Measurements from ENCODE around the gene IGSF3. TPM values are rescaled to one million over a fixed set of nuclear protein-coding genes. Genes with fewer than 3 reads are reported as not detected.
A peak's percentile ranks its signal among the peaks of the same experiment; 100 is the strongest.

IGSF3 gene
- total RNA-seq, 4 donors from 2014 or later = 1.2 to 3.9 (median 3.2) TPM

- no peak for DNase-seq (ENCODE audit: low spot score in 2 of 2)
- no peak overlapping the region for H3K27ac ChIP-seq
- no peaks in the 10 kb centered on the region for H3K27me3 ChIP-seq
- no peaks in the 10 kb centered on the region for H3K36me3 ChIP-seq
- no peaks in the 10 kb centered on the region for H3K4me1 ChIP-seq
- H3K4me3 ChIP-seq = no peak overlapping the region
- TF ChIP-seq EP300 (IDR thresholded peaks at IDR 0.05) (no peak), CTCF (IDR thresholded peaks at IDR 0.05) (no peak), POLR2A (IDR thresholded peaks at IDR 0.05) (no peak)
- no peaks in the 10 kb centered on the region for H3K9me3 ChIP-seq
- 82 to 85% methylated on average over 2 of the region's 2 CpGs for WGBS, 2 donors
These were observed 38.6 kb upstream of the IGSF3 start for GRCh38 chr1:116706123-116706522.

- WGBS, 2 donors = 69 to 76% methylated on average over 3 of the region's 3 CpGs
These were observed 36.7 kb upstream of the IGSF3 start for GRCh38 chr1:116704278-116704677.

DNA sequence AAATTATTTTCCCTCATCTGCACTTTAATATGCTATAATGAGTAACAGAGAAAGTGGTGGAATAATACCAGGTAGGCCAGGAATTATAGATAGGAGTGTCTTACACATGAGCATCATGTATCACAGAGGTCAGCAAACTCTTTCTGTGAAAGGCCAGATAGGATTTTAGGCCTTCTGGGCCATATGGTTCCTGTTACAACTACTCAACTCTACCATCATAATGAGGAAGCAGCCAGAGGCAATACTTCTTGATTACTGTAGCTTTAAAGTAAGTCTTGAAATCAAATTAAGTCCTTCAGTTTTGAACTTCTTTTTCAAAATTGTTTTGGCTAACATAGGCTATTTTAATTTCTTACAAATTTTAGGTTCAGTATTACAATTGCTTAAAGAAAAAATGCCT lies 32.1 kb upstream of the IGSF3 start:
- DNase-seq (ENCODE audit: low spot score in 2 of 2) = no peak
- Histone ChIP-seq H3K27ac (no peak overlapping the region), H3K9me3 (no peaks in the 10 kb centered on the region), H3K27me3 (no peaks in the 10 kb centered on the region), H3K36me3 (no peaks in the 10 kb centered on the region), H3K4me3 (no peak overlapping the region), H3K4me1 (no peaks in the 10 kb centered on the region)
- no peak for TF ChIP-seq CTCF (IDR thresholded peaks at IDR 0.05)
- no peak for TF ChIP-seq EP300 (IDR thresholded peaks at IDR 0.05)
- no peak for TF ChIP-seq POLR2A (IDR thresholded peaks at IDR 0.05)

More at GRCh38 chr1:116704278-116704677, 36.7 kb upstream of the IGSF3 start:
- TF ChIP-seq EP300 (IDR thresholded peaks at IDR 0.05) (no peak), CTCF (IDR thresholded peaks at IDR 0.05) (no peak), POLR2A (IDR thresholded peaks at IDR 0.05) (no peak)
- no peak for DNase-seq (ENCODE audit: low spot score in 2 of 2)
- no peaks in the 10 kb centered on the region for H3K4me1 ChIP-seq
- H3K27ac ChIP-seq = no peak overlapping the region
- H3K36me3 ChIP-seq = no peaks in the 10 kb centered on the region
- no peak overlapping the region for H3K4me3 ChIP-seq
- H3K27me3 ChIP-seq = no peaks in the 10 kb centered on the region
- H3K9me3 ChIP-seq = no peaks in the 10 kb centered on the region

- DNase-seq (ENCODE audit: low spot score in 2 of 2) = no peak
- Histone ChIP-seq H3K4me3 (no peak overlapping the region), H3K27ac (no peak overlapping the region), H3K27me3 (no peaks in the 10 kb centered on the region), H3K36me3 (no peaks in the 10 kb centered on the region), H3K9me3 (no peaks in the 10 kb centered on the region), H3K4me1 (no peaks in the 10 kb centered on the region)
- TF ChIP-seq CTCF (IDR thresholded peaks at IDR 0.05) = no peak
- no peak for TF ChIP-seq EP300 (IDR thresholded peaks at IDR 0.05)
- TF ChIP-seq POLR2A (IDR thresholded peaks at IDR 0.05) = no peak
- 84% methylated on average over 2 of the region's 2 CpGs for WGBS, 2 donors
These were observed 30.7 kb upstream of the IGSF3 start for GRCh38 chr1:116698244-116698595.

DNA sequence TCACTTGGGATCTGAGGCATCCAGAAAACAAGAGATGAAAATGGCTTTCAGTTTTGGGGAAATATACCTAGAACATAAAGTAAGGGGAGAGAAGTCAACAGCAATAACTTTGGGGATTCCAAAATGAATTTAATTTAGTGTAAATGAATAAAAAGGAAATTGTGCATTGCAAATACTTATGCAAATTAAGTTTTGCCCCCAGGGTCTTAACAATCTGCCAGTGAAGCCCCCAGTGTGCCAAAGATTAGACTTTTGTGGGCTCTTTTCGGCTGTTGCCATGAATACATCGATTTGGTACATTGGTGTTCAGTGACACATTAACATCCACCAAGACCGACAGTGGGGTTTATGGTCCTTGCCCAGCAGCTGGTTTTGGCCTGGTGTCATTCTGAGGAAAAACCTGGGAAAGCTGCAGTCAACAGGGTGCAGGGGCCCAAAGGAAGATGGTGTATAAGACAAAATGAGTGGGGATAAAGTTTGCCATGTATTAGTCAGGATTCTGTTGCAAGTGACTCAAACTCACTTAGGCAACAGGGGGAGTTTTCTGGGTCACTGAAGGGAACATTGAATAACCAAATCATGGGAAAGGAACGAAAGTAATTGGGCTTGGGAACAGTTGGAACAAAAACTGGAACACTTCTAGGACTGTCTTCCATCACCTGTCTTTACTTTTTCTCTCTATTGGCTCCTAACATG lies 30.2 kb upstream of the IGSF3 start:
- Histone ChIP-seq H3K4me1 (no peaks in the 10 kb centered on the region), H3K27me3 (no peaks in the 10 kb centered on the region), H3K4me3 (no peak overlapping the region), H3K27ac (no peak overlapping the region), H3K9me3 (no peaks in the 10 kb centered on the region), H3K36me3 (no peaks in the 10 kb centered on the region)
- WGBS, 2 donors = 72 to 81% methylated on average over 4 of the region's 4 CpGs
- no peak for TF ChIP-seq EP300 (IDR thresholded peaks at IDR 0.05)
- no peak for DNase-seq (ENCODE audit: low spot score in 2 of 2)

DNA sequence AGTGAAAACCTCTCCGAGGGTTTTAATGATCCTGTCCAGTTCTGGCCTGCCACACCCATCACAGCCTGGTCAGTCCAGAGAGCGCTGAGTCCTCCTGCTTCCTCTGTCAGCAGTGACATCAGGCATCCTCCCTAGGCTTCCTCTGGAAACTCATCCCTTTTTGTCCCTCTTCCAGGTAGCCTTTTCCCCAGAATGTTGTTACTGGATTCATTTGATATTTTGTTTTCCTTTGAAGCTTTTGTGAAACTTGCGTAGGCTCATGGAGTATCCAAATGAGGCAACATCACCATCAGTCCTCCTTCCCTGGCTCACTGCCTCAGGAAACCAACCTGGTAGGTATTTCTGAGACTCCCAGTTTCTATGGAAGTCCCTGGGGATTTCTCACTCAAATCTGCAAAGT lies 27.0 kb upstream of the IGSF3 start:
- no peak for DNase-seq (ENCODE audit: low spot score in 2 of 2)
- TF ChIP-seq CTCF (IDR thresholded peaks at IDR 0.05) (no peak), EP300 (IDR thresholded peaks at IDR 0.05) (no peak), POLR2A (IDR thresholded peaks at IDR 0.05) (no peak)
- Histone ChIP-seq H3K9me3 (no peaks in the 10 kb centered on the region), H3K4me3 (no peak overlapping the region), H3K27ac (peak overlapping the region in 1 of 4 donors; percentile 12), H3K4me1 (peaks cover 0 to 5% (median 0%) of the 10 kb centered on the region in 4 donors), H3K36me3 (no peaks in the 10 kb centered on the region), H3K27me3 (no peaks in the 10 kb centered on the region)
- WGBS, 2 donors = 76 to 81% methylated on average over 3 of the region's 3 CpGs
